ENCODE data around the gene PRDM16.

Gene PRDM16

DNA sequence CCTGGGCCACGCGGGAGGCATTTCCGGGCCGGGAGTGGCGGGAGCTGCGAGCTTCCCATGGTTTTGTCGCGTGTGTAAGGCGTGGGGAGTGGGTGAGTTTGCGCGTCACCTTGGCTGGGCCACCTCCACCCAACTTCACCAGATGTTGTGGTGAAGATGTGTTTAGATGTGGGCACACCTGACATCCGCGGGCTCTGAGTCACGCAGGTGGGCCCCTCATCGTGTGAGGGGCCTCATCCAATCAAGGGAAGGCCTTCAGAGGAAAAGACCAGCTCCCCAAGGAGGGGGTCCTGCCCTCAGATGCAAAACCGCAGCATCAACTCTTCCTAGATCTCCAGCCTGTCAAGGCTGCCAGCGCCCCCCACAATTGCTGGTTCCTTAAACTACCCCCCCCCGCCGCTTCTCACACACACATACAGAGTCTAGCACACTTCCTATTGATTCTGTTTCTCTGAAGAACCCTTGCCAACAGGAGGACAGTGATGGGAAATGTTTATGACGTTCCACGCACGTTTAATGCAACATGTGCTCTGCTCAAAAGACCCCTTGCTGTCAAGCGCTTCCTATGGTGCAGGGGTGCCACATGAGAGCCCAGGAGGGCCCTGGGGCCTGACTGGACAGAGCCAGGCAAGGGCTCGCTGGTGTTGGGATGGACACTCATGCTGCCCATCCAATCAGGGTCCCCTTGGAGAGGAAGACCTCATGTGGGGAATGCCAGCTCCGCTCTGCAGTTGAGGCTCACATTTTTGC, 35.8 kb upstream of the PRDM16 start:
- DNase-seq: no peak

DNA sequence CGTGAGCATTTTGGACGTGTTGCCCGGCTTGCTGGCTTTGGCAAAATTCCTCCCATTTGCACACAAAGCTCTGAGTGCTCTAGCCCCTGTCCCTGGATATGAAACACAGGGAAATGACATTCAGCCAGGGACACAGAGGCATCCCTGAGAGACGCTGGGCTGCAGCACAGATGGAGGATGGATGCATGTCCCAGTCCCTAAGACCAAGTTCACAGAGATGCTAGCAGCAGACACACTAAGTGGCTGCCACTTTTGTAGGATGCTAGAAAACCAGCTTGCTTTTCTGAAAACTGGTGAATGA, 35.3 kb upstream of the PRDM16 start:
- no peak for DNase-seq

DNA sequence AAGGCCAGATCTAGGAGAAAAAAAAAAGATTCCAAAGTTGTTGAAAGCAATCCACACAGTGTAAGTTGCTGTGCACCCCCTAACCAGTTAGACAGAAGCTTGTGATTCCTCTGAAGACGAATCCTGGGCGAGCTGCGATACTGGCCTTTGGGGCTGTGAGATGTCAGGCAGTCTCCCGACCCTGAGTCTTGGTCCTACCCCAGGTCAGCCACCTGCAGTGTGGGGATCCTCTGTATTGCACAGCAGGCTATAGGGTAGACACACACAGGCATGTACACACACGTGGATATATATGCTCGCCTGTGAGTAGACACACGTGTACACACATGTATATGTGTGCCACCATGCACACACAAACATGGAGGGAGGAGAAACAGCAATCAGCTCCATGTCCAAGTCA, 34.8 kb upstream of the PRDM16 start:
- no peak for DNase-seq

DNA sequence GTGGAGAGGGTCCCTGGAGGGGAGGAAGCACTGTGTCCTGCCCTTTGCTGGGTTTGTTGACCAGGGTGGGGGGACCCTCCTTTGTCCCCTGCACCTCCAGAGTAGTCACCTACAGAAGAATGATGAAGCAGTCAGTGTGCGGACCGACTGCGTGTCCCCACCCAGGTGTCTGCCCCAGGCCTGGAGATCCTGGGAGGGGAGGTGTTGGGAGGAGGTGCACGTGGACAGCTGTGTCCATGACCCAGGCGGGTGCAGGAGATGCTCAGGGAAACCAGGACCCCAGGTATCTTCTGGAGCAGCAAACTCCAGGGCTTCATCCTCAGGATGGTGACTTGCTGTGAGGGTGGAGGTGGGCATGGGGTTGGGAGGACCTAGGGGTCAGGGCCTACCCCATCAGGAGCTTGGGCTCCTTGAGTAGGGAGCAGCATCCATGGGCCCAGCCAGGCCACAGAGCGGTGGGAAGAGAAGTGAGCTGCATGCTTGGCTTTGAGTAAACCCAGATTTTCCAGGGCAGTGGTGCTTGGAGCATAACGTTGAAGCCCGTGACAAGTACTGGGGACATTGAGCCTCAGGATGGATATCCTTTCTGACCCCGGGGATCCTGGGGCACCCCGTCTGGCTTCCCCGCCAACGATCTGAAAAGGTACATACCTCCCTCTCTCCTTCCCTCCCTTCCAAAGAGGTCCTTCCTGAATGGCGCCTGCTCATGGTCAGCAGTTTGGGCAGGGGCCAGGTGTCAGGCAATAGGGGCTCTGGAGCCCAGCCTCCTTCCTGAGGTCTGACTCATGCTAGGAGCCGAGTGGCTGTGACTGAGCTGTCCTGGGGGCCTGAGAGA, 34.1 kb upstream of the PRDM16 start:
- no peak for DNase-seq

DNA sequence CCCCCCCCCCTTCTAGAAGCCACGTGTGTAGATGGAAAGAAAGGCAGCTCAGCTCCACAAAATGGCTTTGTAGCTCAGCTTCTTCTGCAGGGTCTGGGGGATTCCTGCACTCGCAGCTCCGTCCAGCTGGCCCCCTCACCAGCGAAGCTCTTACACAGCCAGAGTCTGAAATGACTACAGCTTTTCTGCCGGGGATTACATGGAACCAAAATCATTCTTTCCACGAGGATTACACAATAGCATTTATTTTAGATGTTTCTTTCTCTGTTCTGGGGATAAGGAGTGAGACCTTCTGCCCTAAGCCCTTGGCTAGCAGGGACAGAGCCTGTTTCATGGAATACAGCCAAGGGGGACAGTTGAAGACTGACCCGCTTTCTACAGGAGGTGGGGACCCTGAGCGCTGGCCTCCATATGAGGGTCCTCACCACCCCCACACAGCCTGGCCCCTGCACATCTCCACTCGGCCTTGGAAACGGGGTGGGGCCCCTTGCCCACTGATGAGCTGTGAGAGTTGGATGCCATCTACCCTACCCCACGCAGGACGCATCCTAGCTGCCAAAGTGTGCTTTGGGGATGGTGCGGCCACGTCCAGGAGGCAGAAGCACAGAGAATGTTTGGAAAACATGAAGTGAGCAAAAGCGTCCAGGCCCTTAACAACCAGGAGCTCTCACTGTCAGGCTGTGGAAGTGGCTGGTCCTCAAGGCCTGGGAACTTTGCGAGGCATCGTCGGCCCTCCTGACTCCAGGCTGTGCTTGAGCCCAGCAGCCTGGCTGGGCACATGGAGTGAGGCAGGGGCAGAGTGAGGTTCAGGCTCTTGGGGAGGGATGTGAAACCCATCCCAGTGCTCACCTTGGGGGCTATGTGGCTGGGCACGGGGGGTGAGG, 33.2 kb upstream of the PRDM16 start:
- no peak for DNase-seq

DNA sequence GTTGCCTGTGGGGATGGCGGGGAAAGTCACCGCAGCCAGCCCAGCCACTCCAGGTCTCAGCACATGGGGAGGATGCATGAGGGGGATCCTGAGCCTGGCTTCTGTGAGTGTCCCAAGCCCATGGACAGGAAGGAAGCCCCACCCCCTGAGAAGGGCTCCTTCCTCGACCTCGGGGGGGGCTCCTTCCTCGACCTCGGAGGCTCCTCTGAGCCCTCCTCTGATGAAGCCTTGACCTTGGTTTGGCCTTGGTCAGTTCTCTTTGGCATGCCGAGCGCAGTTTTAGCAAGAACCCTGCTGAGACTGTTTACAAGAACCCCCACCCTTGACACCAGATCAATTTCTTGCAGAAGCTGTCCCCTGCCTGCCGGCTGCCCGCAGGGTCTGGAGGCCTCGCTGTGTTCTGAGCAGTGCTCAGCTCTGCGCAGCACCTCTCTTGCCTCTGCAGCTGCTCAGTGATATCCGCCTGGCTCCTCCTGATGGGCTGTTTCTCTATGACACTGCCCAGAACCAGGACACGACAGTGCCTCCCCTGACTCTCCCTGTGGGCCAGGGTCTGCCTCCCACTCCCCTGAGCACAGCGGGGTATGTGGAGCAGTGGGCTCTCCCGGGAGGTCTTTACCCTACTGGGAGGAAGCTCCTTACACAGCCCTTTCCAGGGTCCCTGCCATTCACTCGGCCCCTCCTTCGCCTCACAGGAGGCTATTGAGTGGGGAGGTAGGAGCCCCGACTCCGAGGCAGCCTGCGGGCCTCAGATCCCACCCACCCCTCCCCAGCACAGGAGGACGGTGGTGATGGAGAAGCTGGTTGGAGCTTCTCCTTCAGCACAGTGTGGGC, 32.3 kb upstream of the PRDM16 start:
- DNase-seq: peak; percentile 57

DNA sequence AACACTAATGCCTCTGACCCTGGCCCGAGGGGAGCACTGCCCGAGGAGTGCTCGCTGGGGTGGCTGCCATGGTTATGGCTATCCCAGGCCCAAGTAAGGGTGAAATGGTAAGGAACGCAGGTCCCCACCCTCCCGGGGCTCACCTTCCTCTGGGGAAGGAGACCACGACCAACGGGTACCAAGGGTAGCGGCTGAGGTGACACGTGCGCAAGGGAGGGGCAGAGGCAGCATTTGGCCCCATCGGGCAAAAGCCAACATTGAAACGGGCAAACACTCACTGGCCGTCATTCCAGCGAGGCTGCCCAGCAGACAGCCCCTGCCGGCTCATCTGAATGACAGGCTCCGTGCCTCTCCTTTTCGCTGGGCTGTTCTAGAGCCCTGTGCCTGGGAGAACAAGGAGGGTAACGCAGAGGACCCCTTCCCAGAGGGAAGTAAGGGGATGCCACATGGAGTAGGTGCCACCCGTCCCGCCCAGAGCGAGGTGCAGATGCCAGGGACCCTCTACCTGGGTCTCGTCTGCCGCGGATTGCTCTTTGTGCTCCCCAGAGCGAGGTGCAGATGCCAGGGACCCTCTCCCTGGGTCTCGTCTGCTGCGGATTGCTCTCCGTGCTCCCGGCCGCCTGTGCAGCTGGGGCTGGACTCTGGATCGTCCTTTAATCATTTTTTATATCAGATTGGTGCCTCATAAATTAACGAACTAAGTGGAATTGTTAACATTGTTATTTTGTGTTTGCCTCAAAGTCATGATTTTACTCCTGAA, 31.5 kb upstream of the PRDM16 start:
- no peak for DNase-seq

DNA sequence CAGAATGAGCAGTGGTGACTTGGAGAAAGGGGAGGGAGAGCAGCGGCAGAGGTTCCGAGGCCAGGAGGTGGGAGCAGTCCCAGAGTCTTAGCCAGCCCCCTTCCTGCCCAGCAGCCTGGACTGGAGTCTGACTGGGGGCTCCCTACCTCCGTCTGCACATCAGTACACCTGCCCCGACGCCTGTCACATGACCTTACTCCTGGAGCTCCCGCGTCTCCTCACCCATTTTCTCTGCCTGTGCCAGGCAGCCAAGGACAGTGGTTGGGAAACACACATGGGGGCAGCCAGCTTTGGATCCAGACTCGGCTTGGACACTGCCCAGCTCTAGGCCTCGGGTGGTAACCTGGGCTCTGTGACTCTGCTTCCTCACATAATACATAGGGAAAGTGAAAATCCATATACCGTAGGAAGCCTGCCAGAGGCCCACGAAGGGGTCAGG, 30.9 kb upstream of the PRDM16 start:
- DNase-seq: no peak

DNA sequence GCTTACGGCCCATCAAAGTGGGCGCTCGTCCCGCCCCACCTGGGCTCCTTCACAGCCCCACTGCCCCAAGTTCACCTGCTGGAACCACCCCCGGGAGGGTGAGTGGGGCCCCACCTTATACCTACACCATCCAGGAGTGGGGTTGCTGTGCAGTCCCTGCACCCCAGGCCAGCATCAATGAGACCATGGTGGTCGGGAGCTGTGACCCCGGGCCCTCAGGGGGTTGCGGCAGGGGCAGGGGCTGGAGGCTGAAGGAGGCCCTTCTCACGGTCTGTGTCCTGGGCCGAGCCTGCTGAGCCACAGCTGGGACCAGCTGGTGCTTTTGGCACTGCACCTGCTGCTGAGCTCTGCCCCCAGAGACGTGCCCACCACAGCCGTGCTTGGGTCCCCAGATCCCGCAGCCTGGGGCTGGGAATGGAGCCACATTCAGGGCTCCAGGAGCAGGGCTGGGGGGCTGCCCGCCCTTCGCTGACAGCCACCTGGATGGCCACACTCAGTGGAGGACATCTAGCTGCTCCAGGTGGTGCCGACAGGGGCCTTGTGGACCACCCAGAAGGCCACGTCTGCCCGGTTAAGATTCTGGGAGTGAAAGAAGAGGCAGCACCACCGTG, 30.3 kb upstream of the PRDM16 start:
- no peak for DNase-seq

DNA sequence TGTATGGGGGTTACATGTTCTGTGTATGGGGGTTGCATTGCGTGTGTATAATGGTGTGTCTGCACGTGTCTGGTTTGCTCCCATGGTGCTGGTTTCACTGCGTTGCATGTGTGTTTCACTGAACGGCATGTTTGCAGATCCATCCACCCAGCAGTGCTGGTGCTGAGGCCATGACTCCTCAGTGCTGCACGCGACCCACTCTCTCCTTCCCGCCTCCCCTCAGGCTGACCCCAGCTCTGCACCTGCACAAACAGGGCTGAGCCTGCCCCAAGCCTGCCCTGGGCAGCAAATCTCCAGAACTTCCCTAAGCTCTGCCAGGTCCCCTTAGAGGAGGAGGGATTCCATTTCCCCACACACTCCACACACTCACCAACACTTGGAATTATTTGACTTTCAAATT, 29.0 kb upstream of the PRDM16 start:
- no peak for DNase-seq

DNA sequence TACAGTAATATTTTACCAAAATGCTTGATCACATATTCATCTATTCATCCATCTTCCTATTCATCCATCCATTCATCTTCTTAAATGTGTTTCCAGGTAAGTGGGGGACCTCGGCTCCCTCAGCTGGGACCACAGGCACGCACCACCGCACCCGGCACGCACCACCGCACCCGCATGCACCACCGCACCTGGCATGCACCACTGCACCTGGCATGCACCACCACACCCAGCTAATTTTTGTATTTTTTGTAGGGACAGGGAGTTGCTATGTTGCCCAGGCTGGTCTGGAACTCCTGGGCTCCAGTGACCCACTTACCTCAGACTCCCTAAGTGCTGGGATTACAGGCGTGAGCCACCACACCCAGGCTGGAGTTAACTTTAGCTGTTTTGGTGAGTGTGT, 26.5 kb upstream of the PRDM16 start:
- no peak for DNase-seq

DNA sequence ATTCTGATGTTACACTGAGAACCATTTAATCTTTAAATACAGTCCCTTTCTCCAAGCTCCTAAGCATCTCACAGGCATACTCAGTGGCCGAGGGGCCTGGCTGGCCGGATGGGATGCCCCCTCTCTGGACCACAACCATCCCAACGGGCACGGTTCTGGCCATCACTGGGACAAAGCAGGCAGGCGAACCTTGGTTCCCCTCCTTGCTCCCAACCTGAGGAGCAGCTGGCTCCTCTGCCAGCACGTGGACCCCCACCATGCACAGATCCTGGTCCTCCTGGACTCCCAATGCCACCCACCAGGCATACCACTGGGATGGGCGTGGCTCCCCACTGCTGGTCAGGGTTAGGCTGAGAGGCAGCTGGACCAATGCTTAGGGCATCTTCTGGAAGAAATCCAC, 19.8 kb upstream of the PRDM16 start:
- no peak for DNase-seq

DNA sequence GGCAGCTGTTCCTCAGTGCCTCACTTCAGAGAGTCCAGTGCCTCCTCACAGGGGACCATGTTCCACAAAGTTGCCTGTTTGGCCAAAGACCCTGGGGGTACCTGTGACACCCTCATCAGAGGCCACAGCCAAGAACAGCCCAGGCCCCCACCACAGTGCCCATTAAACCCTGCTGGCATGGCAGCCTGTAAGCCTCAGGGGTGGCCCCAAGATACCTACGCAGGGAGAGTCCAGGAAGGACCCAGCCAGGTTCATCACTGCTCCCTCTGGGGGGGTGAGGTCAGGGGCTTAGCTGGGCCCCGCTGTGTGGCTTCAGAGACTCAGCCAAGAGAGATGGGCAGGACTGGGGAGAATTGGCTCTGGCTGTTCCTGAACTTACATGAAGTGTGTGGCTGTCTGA, 19.1 kb upstream of the PRDM16 start:
- DNase-seq: no peak

DNA sequence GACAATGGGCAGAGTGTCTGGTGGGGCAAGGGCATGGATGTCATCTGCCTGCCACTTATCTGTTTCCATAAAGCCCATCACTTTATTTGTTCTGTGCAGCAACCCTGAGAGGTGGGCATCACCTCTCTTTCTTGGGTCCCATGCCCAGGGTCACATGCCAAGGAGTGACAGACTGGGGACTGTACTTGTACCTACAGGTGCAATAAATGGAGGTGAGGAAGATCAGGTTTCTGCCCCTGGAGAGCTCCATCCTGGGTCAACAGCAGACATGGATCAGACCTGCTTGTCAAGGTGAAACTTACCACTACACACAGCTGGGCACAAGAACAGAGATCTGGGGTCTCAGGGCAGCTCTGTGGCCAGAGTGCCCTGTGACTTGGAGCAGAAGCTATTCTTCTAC, 18.4 kb upstream of the PRDM16 start:
- no peak for DNase-seq

DNA sequence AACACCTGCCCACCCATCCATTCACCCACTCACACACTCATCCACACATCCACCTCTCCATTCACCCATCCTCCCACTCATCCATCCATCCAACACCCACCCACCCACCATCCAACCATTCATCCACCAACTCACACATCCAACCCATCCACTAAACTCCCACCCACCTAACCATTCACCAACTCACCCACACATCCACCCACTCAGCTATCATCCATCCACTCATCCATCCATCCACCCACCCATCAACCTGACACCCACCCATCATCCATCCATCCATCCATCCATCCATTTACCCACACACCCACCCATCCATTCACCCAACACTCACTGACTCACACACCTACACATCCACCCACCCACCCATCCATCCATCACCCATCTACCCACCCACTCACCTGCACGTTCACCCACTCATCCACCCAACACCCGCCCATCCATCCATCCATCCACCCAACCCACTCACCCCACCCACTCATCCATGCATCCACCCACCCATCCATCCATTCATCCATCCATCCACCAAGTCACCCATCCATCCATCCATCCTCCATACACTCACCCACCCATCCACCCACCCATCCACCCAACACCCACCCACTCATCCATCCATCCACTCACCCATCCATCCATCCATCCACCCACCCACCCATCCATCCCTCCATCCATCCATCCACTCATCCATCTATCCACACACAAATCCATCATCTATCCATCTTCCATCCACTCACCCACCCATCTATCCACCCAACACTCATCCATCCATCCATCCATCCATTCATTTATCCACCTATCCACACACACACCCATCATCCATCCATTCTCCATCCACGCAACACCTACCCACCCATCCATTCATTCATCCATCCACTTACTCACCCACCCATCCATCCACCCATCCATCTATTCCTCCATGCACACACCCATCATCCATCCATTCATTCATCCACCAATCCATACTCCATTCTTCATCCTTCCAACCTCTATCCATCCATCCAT, 17.4 kb upstream of the PRDM16 start:
- no peak for DNase-seq

DNA sequence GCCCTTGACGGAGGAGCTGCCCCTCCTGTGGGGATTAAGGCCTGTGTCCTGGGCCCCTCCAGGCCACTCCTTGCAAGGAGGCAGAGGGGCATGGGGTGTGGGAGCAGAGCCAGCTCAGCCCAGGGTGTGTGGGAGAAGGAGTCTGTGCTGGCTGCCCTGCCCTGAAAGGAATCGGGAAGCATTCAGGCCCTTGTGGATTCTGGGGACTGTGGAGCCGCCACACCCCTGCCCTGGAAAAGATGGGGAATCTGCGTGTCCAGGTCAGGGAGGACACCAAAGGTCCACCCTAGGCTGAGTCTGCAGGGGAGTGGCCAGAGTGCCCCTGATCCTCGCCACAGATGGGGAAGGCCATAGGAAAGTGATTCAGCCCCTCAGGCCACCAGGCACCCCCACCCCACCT, 16.5 kb upstream of the PRDM16 start:
- DNase-seq: no peak

DNA sequence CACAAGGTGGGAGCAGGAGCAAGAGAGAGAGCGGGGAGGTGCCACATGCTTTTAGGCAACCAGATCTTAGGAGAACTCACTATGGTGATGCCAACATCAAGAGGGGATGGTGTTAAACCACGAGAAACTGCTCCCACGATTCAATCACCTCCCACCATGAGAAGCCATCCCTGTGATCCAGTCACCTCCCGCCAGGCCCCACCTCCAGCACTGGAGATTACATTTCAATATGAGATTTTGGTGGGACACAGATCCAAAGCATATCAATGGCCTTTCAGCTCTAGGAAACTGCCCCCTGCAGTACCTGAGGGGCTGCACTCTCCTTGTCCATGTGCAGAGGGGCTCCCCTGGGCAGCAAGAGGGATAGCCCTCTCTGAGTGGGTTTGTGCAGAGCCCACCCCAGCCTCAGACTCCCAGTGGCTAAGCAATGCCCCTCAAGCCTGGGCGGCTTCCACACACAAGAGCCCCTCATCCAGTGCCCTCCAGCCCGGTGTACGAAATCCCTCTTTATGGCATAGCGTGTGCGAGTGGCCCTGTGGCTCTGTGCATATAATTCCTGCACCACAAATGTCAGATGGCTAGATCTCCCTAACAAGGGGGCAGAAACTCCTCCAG, 15.5 kb upstream of the PRDM16 start:
- DNase-seq: no peak

DNA sequence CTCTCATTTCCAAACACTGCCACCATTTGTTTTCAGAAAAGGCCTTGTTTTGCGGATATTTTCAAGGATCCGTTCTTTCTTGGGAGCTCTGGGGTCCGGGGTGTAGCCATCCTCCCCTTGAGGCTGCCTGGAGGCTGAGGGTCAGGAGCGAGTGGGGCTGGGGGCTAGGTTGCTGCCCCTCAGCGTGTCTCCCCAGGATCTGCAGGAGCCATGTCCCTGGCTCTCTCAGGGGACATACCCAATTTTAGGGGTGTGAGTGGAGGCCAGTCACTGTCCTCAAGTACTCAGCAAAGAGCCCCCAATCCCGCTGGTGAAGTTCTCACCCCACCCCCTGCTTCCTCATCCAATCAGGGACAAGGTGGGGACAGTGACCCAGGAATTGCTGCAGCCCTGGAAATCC, 15.0 kb upstream of the PRDM16 start:
- no peak for DNase-seq

DNA sequence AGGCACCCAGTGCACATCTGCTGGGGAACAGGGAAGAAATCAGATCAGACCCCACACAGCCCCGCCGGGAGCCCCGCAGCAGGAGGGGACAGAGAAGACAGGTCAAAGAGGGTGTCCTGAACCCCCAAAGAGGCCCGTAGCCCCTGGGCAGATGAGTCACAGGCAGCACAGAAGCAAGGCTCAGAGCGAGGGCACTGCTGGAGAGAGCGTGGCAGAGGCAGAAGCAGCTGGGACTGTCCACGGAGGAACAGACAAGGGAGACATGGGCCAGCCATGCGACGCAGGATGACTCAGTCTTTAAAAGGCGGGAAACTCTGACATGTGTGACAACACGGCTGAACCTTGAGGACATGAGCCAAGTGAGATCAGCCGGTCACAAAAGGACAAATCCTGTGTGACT, 14.5 kb upstream of the PRDM16 start:
- DNase-seq: no peak

DNA sequence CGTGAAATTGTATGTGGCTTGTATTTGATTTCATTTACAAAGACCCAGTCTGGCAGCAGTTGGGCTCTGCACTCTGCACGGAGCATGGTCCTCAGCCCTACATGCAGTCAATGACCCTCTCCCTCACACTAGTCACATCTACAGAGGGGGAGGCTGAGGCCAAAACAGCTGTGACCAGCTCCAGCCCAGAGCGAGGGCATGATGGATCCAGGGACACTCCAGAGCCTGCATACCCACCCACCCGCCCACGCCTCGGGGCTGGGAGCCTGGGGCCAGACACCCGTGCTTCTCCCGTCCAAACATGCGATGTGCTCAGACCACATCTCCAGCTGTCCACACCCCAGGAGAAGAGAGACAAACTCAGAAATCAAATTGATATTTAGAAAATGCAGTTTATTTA, 14.0 kb upstream of the PRDM16 start:
- DNase-seq: no peak

Data from eye (tissue), 1 donor.